GM12801 (cell line): Measurements from ENCODE around the gene SLC44A1.

Experiments
- CTCF ChIP-seq: IDR thresholded peaks from one replicate; pipeline ENCODE4 v1.5.1; 2011; ENCODE audit warnings: control low read depth; ENCODE audit not compliant: insufficient read length; ENCODE audit errors: extremely low read depth

The SLC44A1 gene

DNA sequence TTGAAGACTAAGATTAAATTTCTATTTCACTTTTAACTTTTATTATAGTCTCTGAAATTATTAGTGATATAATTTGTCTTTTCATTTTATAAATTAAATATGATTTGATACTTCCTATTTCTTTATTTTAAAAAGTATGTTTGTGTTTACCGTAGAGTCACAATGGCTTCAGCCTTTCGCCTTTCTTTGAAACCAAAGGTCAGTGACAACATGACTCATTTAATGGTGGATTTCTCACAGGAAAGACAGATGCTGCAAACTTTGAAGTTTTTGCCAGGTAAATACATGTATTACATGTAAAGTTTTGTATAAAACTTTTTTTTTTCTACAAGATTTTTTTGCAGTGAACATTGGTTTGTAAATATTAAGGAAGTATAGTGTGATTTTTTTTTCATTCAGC, 239.8 kb downstream of the SLC44A1 start:
- TF ChIP-seq CTCF: no peak

DNA sequence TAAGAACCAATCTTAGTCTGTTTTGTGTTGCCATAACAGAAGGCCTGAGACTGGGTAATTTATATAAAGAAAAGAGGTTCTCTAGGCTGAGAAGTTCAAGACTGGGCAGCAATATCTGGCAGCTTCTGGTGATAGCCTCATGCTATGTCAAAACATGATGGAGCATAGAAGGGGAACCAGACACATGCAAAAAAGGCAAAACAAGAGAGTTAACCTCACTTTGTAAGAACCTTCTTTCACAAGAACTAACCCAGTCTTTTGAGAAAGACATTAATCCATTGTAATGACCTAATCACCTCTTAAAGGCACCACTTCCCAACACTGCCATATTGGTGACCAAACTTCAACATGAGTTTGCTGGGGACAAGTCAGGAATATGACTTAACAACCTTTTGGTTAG, 240.7 kb downstream of the SLC44A1 start:
- TF ChIP-seq CTCF: no peak
